PFSK-1 (cell line): ENCODE measurements around the gene ORM1.

Experiments used
- FOXP2 ChIP-seq: optimal IDR thresholded peaks from 2 replicates; pipeline ENCODE3; 2011; ENCODE audit warnings: borderline replicate concordance, control low read depth, inconsistent platforms; ENCODE audit not compliant: insufficient read depth; ENCODE audit errors: extremely low read length, extremely low read depth
- POLR2AphosphoS5 ChIP-seq: IDR thresholded peaks from 2 replicates; pipeline ENCODE4 v1.6.1; 2012; ENCODE audit warnings: low read depth, mild to moderate bottlenecking, control low read depth, low read length, moderate library complexity
- REST ChIP-seq, 2 experiments: IDR thresholded peaks; 2 replicates each; pipeline versions ENCODE4 v1.6.1 to v1.8.0; 2011 to 2012; ENCODE audit warnings: low read depth in 2 of 2, low read length in 2 of 2, control low read depth in 1 of 2, inconsistent platforms in 1 of 2, mild to moderate bottlenecking in 1 of 2, moderate library complexity in 1 of 2; ENCODE audit not compliant: insufficient read depth in 1 of 2
- SIN3A ChIP-seq: IDR thresholded peaks from 2 replicates; pipeline ENCODE4 v1.6.1; 2012; ENCODE audit warnings: mild to moderate bottlenecking, low read length, moderate library complexity, borderline replicate concordance; ENCODE audit not compliant: insufficient read depth
- TAF1 ChIP-seq: IDR thresholded peaks from 2 replicates; pipeline ENCODE4 v1.6.1; 2012; ENCODE audit warnings: low read length, control low read depth, borderline replicate concordance; ENCODE audit not compliant: insufficient read depth

ORM1 gene

DNA sequence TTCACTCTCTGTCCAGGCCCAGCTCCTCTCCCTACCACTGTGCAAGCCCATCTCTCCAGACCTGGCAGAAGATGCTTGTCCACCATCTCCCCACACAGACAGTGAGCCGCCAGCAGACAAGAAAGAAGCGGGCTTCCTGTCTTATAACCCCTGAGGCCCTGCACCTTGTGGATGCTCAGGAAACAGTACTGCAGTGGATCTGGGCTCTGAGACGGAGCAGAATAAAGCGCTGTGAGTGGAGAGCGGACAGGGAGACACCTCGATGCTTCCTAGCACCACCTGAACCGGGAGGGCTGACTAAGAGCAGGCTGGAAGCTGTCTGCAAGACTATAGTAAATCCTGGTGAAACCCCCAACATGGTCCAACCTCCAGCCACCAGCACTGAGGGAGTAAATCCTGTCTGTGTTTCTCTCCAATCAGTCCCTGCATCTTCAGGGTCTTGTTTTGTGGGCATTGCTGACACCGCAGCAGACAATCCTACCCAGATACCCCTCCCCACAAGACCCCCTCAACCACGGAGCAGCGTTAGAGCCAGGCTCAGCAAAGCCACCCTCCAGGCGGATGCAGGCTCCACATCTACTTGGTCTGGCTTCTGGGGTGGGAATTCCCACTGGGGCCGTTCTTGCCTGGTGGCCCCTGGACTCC, 25.5 kb downstream of the ORM1 start:
- no peak for TF ChIP-seq POLR2AphosphoS5
- TF ChIP-seq TAF1 = no peak
- TF ChIP-seq FOXP2 = no peak
- TF ChIP-seq REST (IDR thresholded peaks at IDR 0.05; ENCODE audit: insufficient read depth in 1 of 2, low read depth in 2 of 2, low read length in 2 of 2) = no peak
- TF ChIP-seq SIN3A = no peak

DNA sequence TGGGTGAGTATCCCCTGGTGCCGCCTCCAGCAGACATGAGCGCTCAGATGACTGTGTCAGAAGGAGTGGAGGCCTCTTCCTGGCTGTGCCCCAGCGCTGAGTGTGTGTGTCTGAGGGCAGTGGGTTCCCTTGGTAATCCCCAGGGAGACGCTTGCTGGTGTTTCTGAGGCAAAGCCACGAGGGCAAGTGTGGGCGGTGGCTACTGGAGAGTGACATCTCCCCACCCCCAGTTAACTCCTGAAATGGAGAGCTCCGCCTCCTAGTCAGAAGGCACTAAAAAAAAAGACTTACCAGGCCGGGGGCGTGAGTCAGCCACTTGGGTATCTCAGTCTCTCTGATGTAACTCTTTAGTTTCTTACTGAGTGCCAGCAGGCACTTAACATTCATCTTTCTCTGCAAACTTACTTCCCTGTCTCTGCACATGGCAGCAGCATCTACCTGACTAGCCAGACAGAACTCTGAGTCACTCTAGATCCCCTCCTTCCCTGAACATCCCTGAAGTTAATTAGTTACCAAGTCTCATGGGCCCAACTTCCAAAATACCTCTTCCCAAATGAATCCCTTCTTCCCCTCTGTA, 26.1 kb downstream of the ORM1 start:
- no peak for TF ChIP-seq POLR2AphosphoS5
- no peak for TF ChIP-seq REST (IDR thresholded peaks at IDR 0.05; ENCODE audit: insufficient read depth in 1 of 2, low read depth in 2 of 2, low read length in 2 of 2)
- TF ChIP-seq SIN3A = no peak
- TF ChIP-seq FOXP2 = no peak
- no peak for TF ChIP-seq TAF1

DNA sequence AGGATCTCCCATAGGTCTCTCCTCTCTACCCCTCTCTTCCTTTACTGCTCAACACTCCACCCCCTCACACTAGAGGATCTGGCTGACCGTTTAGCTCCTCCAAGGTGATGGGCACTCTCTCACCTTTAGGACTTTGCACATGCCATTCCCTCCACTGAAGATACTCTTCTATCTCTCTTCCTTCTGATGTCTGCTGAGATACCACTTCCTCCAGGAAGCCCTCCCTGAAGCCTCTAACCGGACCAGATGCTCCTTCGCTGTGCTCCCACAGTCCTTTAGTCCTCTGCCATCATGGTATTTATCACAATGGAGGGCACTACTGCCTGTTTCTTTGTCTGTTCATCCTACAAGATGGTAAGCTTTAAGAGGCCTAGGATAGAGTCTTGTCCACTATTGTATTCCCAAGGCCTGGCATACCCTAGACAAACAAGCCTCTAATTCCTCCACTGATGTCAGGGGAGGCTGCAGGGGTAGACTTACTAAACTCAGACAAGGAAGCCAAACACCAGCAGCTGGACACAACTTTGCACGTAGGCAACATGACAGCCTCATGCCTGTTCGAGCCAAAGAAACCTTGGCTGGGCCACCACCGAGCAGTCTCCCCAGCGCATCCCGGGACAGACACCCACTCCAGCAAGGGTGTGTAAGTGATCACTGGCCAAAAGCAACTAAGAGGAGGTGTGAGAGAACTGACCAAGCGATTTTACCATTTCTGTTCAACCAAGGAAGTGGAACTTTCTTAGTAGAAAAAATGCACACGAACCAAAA, 27.0 kb downstream of the ORM1 start:
- TF ChIP-seq POLR2AphosphoS5 (no peak), TAF1 (no peak), FOXP2 (no peak), REST (IDR thresholded peaks at IDR 0.05; ENCODE audit: insufficient read depth in 1 of 2, low read depth in 2 of 2, low read length in 2 of 2) (no peak), SIN3A (no peak)

DNA sequence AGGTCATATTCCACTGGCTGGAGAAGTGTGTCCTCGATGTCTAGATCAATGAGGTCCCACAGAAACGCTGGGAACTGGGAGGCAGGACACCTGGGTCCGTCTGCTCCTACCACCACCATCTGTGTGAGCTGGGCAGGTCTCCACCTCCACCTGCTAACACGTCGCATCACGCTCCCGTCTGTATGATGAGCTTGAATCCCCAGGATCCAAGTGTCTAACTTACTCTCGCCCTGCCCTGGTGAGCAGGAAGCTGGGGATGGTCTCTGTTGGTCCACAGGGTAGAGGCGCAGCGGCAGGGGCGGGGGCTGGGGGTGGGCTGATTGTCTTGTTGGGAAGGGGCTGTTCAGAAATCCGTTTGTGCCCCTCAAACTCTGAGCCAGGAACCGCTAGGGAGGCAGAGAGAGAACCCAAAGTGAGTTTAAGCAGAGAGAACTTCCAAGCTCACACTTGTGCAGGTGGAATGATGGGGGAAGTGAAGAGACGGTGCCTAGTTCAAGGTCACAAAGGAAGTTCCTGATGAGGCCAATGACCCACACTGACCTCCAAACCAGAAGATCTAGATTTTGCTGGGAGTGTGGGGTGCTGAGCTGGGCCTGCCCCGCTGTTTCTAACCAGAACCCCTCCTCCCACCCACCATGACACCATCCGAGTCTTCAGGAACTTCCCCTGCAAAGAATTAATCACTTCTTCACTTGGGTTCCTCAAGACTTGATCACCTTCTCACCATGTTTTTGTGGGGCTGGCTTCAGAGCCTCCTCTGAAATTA, 27.9 kb downstream of the ORM1 start:
- TF ChIP-seq POLR2AphosphoS5 (no peak), SIN3A (no peak), TAF1 (no peak), REST (IDR thresholded peaks at IDR 0.05; ENCODE audit: insufficient read depth in 1 of 2, low read depth in 2 of 2, low read length in 2 of 2) (no peak), FOXP2 (no peak)
